ENCODE data around the gene ZNF862.

DNA sequence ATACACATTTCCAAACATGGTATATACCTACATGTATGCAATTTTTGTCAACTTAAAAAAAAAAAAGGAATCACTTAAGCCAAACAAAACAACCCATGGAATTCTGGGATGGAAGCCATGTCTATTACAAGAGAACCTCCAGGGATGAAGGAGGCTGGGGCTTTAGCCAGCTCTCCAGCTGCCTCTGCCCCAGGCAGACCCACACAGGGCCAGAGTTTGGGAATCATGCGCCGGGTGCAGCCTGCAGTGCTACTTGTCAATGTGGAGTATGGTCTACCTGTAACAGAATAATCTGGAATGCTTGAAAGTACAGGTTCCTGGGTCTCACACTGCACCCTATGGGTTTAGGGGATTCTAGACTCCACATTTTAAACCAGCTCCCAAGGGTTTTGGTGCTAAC is 46.4 kb downstream of the ZNF862 start:
- no peak for TF ChIP-seq CTCF (IDR thresholded peaks at IDR 0.05; ENCODE audit: borderline replicate concordance, extremely low read depth, low read length, poor library complexity, severe bottlenecking)
- no peak for TF ChIP-seq EZH2 (IDR thresholded peaks at IDR 0.05; ENCODE audit: borderline replicate concordance, low read depth, low read length, severe bottlenecking)
